Esophagus muscularis mucosa (tissue), 4 donors: ENCODE measurements around the gene NKAIN2. TPM values are rescaled to one million over a fixed set of nuclear protein-coding genes. Genes with fewer than 3 reads are reported as not detected.

Experiments
- DNase-seq: peaks from one replicate; pipeline ENCODE4 v3.0.0-alpha.2; 2017; ENCODE audit errors: extremely low spot score
- H3K27ac ChIP-seq, 4 donors: fragments of 200-600 bp; sonication (generic); replicated peaks in 1 of 4; 1 replicate in 3 of 4; 2 replicates in 1 of 4; pipeline ENCODE4 v1.5.1; 2016 to 2019; ENCODE audit warnings: mild to moderate bottlenecking in 1 of 4
- H3K27me3 ChIP-seq, 4 donors: fragments of 200-600 bp; sonication (generic); one replicate each; pipeline versions ENCODE4 v1.5.1 to v1.6.0; 2016 to 2019
- H3K36me3 ChIP-seq, 4 donors: fragments of 200-600 bp; sonication (generic); one replicate each; pipeline ENCODE4 v1.5.1; 2016 to 2019
- H3K4me1 ChIP-seq, 4 donors: fragments of 200-600 bp; sonication (generic); one replicate each; pipeline ENCODE4 v1.5.1; 2016 to 2019
- H3K4me3 ChIP-seq, 4 donors: fragments of 200-600 bp; sonication (generic); 1 replicate in 2 of 4; 2 replicates in 2 of 4; pipeline ENCODE4 v1.5.1; 2016 to 2019; ENCODE audit warnings: mild to moderate bottlenecking in 4 of 4, moderate library complexity in 1 of 4
- H3K9me3 ChIP-seq, 4 donors: fragments of 200-600 bp; sonication (generic); 1 replicate in 3 of 4; 2 replicates in 1 of 4; pipeline ENCODE4 v1.5.1; 2016 to 2019
- CTCF ChIP-seq, 3 experiments: fragments of 200-600 bp in 2 of 3; fragments of 450-650 bp in 1 of 3; sonication (generic) in 2 of 3; IDR thresholded peaks; one replicate each; pipeline ENCODE4 v1.5.1; 2017 to 2019; ENCODE audit warnings: antibody characterized with exemption in 3 of 3, mild to moderate bottlenecking in 2 of 3, moderate library complexity in 1 of 3
- EP300 ChIP-seq: sonication (generic); formaldehyde crosslinking; IDR thresholded peaks from one replicate; pipeline ENCODE4 v1.6.1; 2017; ENCODE audit warnings: antibody characterized with exemption
- POLR2A ChIP-seq: fragments of 450-650 bp; IDR thresholded peaks from one replicate; pipeline ENCODE4 v1.6.1; 2017; ENCODE audit warnings: antibody characterized with exemption, moderate library complexity, mild to moderate bottlenecking, low read depth
- POLR2AphosphoS5 ChIP-seq, 2 donors: sonication (generic); formaldehyde crosslinking; IDR thresholded peaks; one replicate each; pipeline ENCODE4 v1.6.1; 2017; ENCODE audit warnings: antibody characterized with exemption in 2 of 2
- WGBS: methylation state at CpG from one replicate; pipeline ENCODE4 v1.1.5; 2018; 5-methylcytosine and 5-hydroxymethylcytosine counted together
- intact Hi-C: fragments of 100-400 bp; cut with DNase I; formaldehyde crosslinking; loops from one replicate; pipeline ENCODE4 v1.15.1; 2023
- total RNA-seq, 4 donors: library from RNA; depleted of rRNA; stranded (reverse); fragments of >200 nt; gene quantifications; one replicate each; pipeline versions ENCODE4 v1.1.0 to v1.2.1, GENCODE V29; 2016

NKAIN2 gene
- total RNA-seq, 4 donors from 2014 or later: 0.11 to 0.66 (median 0.13) TPM; not detected in 1

- peaks cover 0 to 3% (median 0%) of the 10 kb centered on the region in 4 donors for H3K9me3 ChIP-seq
- intact Hi-C loops: no loop called here
- TF ChIP-seq POLR2A (no peak), CTCF (IDR thresholded peaks at IDR 0.05) (no peak), POLR2AphosphoS5 (IDR thresholded peaks at IDR 0.05) (no peak), EP300 (no peak)
- no peaks in the 10 kb centered on the region for H3K27me3 ChIP-seq
- H3K4me3 ChIP-seq: no peak overlapping the region
- 85% methylated on average over 2 of the region's 2 CpGs for WGBS
- no peaks in the 10 kb centered on the region for H3K36me3 ChIP-seq
- DNase-seq: no peak
- H3K4me1 ChIP-seq: no peaks in the 10 kb centered on the region
- no peak overlapping the region for H3K27ac ChIP-seq
Observed at GRCh38 chr6:123879749-123880148, 76.1 kb downstream of the NKAIN2 start.

- peaks cover 0 to 11% (median 7%) of the 10 kb centered on the region in 4 donors for H3K4me1 ChIP-seq
- H3K27ac ChIP-seq: no peak overlapping the region
- intact Hi-C loops: no loop called here
- no peak overlapping the region for H3K4me3 ChIP-seq
- 32% methylated on average over 5 of the region's 5 CpGs for WGBS
- no peaks in the 10 kb centered on the region for H3K9me3 ChIP-seq
- H3K27me3 ChIP-seq: no peaks in the 10 kb centered on the region
- TF ChIP-seq POLR2A: no peak
- no peak for TF ChIP-seq CTCF (IDR thresholded peaks at IDR 0.05)
- TF ChIP-seq POLR2AphosphoS5 (IDR thresholded peaks at IDR 0.05): no peak
- no peak for TF ChIP-seq EP300
- DNase-seq: no peak
- no peaks in the 10 kb centered on the region for H3K36me3 ChIP-seq
Observed at GRCh38 chr6:123888771-123889513, 85.3 kb downstream of the NKAIN2 start.

GRCh38 chr6:123895346-123895745 is 91.7 kb downstream of the NKAIN2 start:
- no peak overlapping the region for H3K4me3 ChIP-seq
- H3K4me1 ChIP-seq: no peaks in the 10 kb centered on the region
- H3K27me3 ChIP-seq: no peaks in the 10 kb centered on the region
- H3K9me3 ChIP-seq: no peaks in the 10 kb centered on the region
- H3K36me3 ChIP-seq: no peaks in the 10 kb centered on the region
- no peak for TF ChIP-seq CTCF (IDR thresholded peaks at IDR 0.05)
- no peak for TF ChIP-seq EP300
- TF ChIP-seq POLR2AphosphoS5 (IDR thresholded peaks at IDR 0.05): no peak
- TF ChIP-seq POLR2A: no peak
- no peak for DNase-seq
- intact Hi-C loops: no loop called here
- no peak overlapping the region for H3K27ac ChIP-seq
- 92% methylated on average over 1 of the region's 1 CpG for WGBS

GRCh38 chr6:123895806-123896205 is 92.1 kb downstream of the NKAIN2 start:
- WGBS: 76% methylated on average over 6 of the region's 6 CpGs
- no peaks in the 10 kb centered on the region for H3K27me3 ChIP-seq
- no peak overlapping the region for H3K27ac ChIP-seq
- H3K36me3 ChIP-seq: no peaks in the 10 kb centered on the region
- no peak for TF ChIP-seq EP300
- no peak for TF ChIP-seq POLR2AphosphoS5 (IDR thresholded peaks at IDR 0.05)
- no peak for TF ChIP-seq POLR2A
- no peak for TF ChIP-seq CTCF (IDR thresholded peaks at IDR 0.05)
- H3K4me3 ChIP-seq: no peak overlapping the region
- intact Hi-C loops: no loop called here
- no peaks in the 10 kb centered on the region for H3K4me1 ChIP-seq
- DNase-seq: no peak
- no peaks in the 10 kb centered on the region for H3K9me3 ChIP-seq

GRCh38 chr6:123896869-123897268 is 93.2 kb downstream of the NKAIN2 start:
- intact Hi-C loops: no loop called here
- H3K27me3 ChIP-seq: no peaks in the 10 kb centered on the region
- H3K4me3 ChIP-seq: no peak overlapping the region
- no peak for DNase-seq
- no peaks in the 10 kb centered on the region for H3K4me1 ChIP-seq
- H3K27ac ChIP-seq: no peak overlapping the region
- H3K36me3 ChIP-seq: no peaks in the 10 kb centered on the region
- TF ChIP-seq POLR2A (no peak), CTCF (IDR thresholded peaks at IDR 0.05) (no peak), EP300 (no peak)
- H3K9me3 ChIP-seq: no peaks in the 10 kb centered on the region
